Panc1 (cell line): Measurements from ENCODE around the gene KRI1. TPM values are rescaled to one million over a fixed set of nuclear protein-coding genes. Genes with fewer than 3 reads are reported as not detected.

Experiments used
- ATAC-seq: fragments of 200-7000 bp; cut with Tn5 transposase; 2 replicates; pipeline ENCODE4 v1.9.1; 2020; ENCODE audit warnings: mild to moderate bottlenecking, moderate library complexity
- BruUV-seq: library from RNA; stranded (reverse); fragments of 400-500 nt; replicated peaks from 2 replicates; lab custom pipeline; 2021; lab: Mats Ljungman, UMichigan
- CTCF ChIA-PET: fragments of 300-600 bp; sonication (Branson Sonifier 250); formaldehyde crosslinking; loops from one replicate; lab custom pipeline; 2022; ENCODE audit warnings: antibody characterized with exemption; lab: Charles Lee
- POLR2A ChIA-PET: fragments of 300-600 bp; sonication (Branson Sonifier 250); formaldehyde crosslinking; loops from one replicate; lab custom pipeline; 2022; ENCODE audit warnings: antibody characterized with exemption; lab: Charles Lee
- DNase-seq: peaks from one replicate; pipeline ENCODE4 v3.0.0-alpha.2; 2010; ENCODE audit warnings: low read depth, low spot score
- H3K27ac ChIP-seq: 2 replicates; pipeline ENCODE4 v1.5.1; 2011; ENCODE audit warnings: mild to moderate bottlenecking, low read length, inconsistent platforms
- H3K27me3 ChIP-seq: fragments of 200-500 bp; sonication (Bioruptor generic); 2 replicates; pipeline ENCODE4 v1.6.0; 2014; ENCODE audit warnings: low read length, inconsistent platforms; ENCODE audit not compliant: control insufficient read depth, insufficient read depth
- H3K36me3 ChIP-seq: fragments of 200-500 bp; sonication (Bioruptor generic); 2 replicates; pipeline ENCODE4 v1.5.1; 2014; ENCODE audit warnings: inconsistent platforms, mild to moderate bottlenecking, low read length, moderate library complexity; ENCODE audit not compliant: control insufficient read depth, insufficient read depth
- H3K4me1 ChIP-seq: 2 replicates; pipeline ENCODE4 v1.5.1; 2011; ENCODE audit warnings: inconsistent platforms, mild to moderate bottlenecking, low read length, moderate library complexity; ENCODE audit not compliant: control insufficient read depth, insufficient read depth
- H3K4me3 ChIP-seq, 2 experiments: 2 replicates each; pipeline ENCODE4 v1.5.1; 2011 to 2012; ENCODE audit warnings: low read depth in 2 of 2, low read length in 2 of 2, mild to moderate bottlenecking in 2 of 2, inconsistent platforms in 1 of 2, moderate library complexity in 1 of 2
- H3K9me3 ChIP-seq: fragments of 200-500 bp; sonication (Bioruptor generic); 2 replicates; pipeline ENCODE4 v1.5.1; 2014; ENCODE audit warnings: low read depth, mild to moderate bottlenecking, inconsistent platforms, low read length, moderate library complexity; ENCODE audit not compliant: control insufficient read depth, insufficient read depth
- CTCF ChIP-seq: fragments of 450-650 bp; IDR thresholded peaks from 2 replicates; pipeline ENCODE4 v1.5.1; 2017; ENCODE audit warnings: mild to moderate bottlenecking
- POLR2AphosphoS5 ChIP-seq: IDR thresholded peaks from 2 replicates; pipeline ENCODE4 v1.6.1; 2012; ENCODE audit warnings: mild to moderate bottlenecking, low read depth, low read length, moderate library complexity
- REST ChIP-seq, 2 experiments: IDR thresholded peaks; 2 replicates each; pipeline ENCODE4 v1.6.1; 2011 to 2012; ENCODE audit warnings: low read depth in 2 of 2, control low read depth in 1 of 2, low read length in 1 of 2, mild to moderate bottlenecking in 1 of 2, moderate library complexity in 1 of 2; ENCODE audit not compliant: insufficient read depth in 1 of 2
- SIN3A ChIP-seq: IDR thresholded peaks from 2 replicates; pipeline ENCODE4 v1.6.1; 2012; ENCODE audit warnings: low read depth, mild to moderate bottlenecking, low read length, moderate library complexity, borderline replicate concordance; ENCODE audit not compliant: insufficient read depth
- TCF7L2 ChIP-seq: IDR thresholded peaks from 2 replicates; pipeline ENCODE4 v1.6.1; 2011; ENCODE audit warnings: mild to moderate bottlenecking, low read depth, low read length, inconsistent platforms
- in situ Hi-C: cut with HindIII; loops from 2 replicates; pipeline ENCODE4 v1.10.0; 2016; ENCODE audit warnings: low sequenced_read_pairs, low pct_unique_long_range_greater_than_20kb
- intact Hi-C: fragments of 100-400 bp; cut with micrococcal nuclease; formaldehyde crosslinking; loops from one replicate; pipeline ENCODE4 v1.10.0; 2022; ENCODE audit not compliant: unreplicated experiment
- total RNA-seq: library from RNA; stranded (reverse); gene quantifications from one replicate; pipeline ENCODE4 v1.2.1, GENCODE V29; 2021; ENCODE audit not compliant: unreplicated experiment

Gene KRI1
- total RNA-seq, 1 experiment from 2014 or later = 34.5 TPM

GRCh38 chr19:10518444-10519361 is 47.1 kb downstream of the KRI1 start:
- Histone ChIP-seq H3K4me3 (peak overlapping the region; percentile 59 to 76; a peak in 3 of 4 replicates), H3K4me1 (peaks cover 13% of the 10 kb centered on the region), H3K36me3 (no peaks in the 10 kb centered on the region; the same call in 1 of the 2 replicates), H3K27me3 (no peaks in the 10 kb centered on the region), H3K27ac (peak overlapping the region; percentile 44; the same call in 1 of the 2 replicates), H3K9me3 (no peaks in the 10 kb centered on the region)
- BruUV-seq = no TSS peak
- in situ Hi-C loops (no loop called here), intact Hi-C loops (no loop called here)
- ChIA-PET CTCF (interaction anchor here (0.6 kb wide), 1 partner anchor 129 kb away, joined by 5 read pairs; no protein-coding TSS in a partner anchor), POLR2A (interaction anchor here (0.6 kb wide), 1 partner anchor 16 kb away, joined by 14 read pairs; no protein-coding TSS in a partner anchor)
- ATAC-seq (peak; percentile 20; the same call in 1 of the 2 replicates), DNase-seq (no peak)
- TF ChIP-seq POLR2AphosphoS5 = no peak
- no peak for TF ChIP-seq REST (IDR thresholded peaks at IDR 0.05; ENCODE audit: insufficient read depth in 1 of 2, low read depth in 2 of 2, low read length in 1 of 2)
- TF ChIP-seq TCF7L2 = no peak
- no peak for TF ChIP-seq SIN3A
- TF ChIP-seq CTCF = no peak

DNA sequence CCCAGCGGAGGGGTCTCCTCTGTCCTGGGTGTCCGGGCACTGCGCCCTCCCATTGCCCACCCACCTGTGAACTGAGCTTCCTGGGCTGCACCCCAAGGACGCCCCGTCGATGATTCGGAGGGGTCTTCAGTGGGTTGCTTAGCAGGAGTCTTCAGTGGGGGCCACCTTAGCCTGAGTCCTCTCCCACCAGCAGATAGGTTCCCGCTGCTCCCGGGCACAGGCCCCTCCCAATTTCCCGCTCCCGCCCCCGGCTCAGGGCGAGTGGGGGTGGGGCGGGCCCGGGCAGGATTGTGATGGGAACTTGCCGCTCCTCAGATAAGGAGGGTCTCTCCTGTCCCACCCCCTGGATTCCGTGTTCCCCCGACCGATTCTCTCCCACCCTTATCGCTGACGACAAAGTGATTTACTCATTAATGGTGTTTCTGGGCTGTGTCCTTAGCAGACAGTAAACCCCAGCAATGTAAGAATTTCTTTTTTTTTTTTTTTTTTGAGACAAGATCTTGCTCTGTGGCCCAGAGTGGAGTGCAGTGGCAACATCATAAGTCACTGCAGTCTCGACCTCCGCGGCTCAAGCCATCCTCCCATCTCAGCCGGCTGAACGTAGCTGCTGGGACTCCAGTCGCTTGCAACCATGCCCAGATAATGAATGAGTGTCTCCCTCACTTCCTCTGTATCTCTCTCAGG is 47.9 kb downstream of the KRI1 start:
- no TSS peak for BruUV-seq
- CTCF ChIA-PET = interaction anchor here (0.5 to 0.6 kb wide), 2 partner anchors 24 to 130 kb away, joined by 3 to 5 read pairs; no protein-coding TSS in a partner anchor
- ATAC-seq (peak; percentile 82), DNase-seq (no peak)
- no peak for TF ChIP-seq SIN3A
- no peak for TF ChIP-seq CTCF
- no peak for TF ChIP-seq REST (IDR thresholded peaks at IDR 0.05; ENCODE audit: insufficient read depth in 1 of 2, low read depth in 2 of 2, low read length in 1 of 2)
- TF ChIP-seq TCF7L2 = no peak
- no peak for TF ChIP-seq POLR2AphosphoS5
- Histone ChIP-seq H3K27me3 (no peaks in the 10 kb centered on the region), H3K9me3 (no peaks in the 10 kb centered on the region), H3K4me3 (peak overlapping the region; percentile 59 to 76), H3K36me3 (no peaks in the 10 kb centered on the region; the same call in 1 of the 2 replicates), H3K27ac (peak overlapping the region; percentile 59), H3K4me1 (peaks cover 13% of the 10 kb centered on the region)
- intact Hi-C loops (no loop called here), in situ Hi-C loops (no loop called here)
- POLR2A ChIA-PET = no interaction called here
